SU-DHL-6 (cell line): ENCODE measurements around the gene CD80.

Source experiments
- CTCF ChIP-seq: fragments of 200-600 bp; sonication (generic); IDR thresholded peaks from one replicate; pipeline ENCODE4 v1.5.1; 2017; ENCODE audit warnings: antibody characterized with exemption, mild to moderate bottlenecking, low read length, moderate library complexity; ENCODE audit not compliant: insufficient read depth, poor library complexity, severe bottlenecking
- EZH2phosphoT487 ChIP-seq: fragments of 200-600 bp; sonication (generic), shearing (Covaris generic); conservative IDR thresholded peaks from 2 replicates; pipeline ENCODE4 v1.6.1; 2018; ENCODE audit warnings: mild to moderate bottlenecking, antibody characterized with exemption, low read length, moderate library complexity, mixed read lengths

DNA sequence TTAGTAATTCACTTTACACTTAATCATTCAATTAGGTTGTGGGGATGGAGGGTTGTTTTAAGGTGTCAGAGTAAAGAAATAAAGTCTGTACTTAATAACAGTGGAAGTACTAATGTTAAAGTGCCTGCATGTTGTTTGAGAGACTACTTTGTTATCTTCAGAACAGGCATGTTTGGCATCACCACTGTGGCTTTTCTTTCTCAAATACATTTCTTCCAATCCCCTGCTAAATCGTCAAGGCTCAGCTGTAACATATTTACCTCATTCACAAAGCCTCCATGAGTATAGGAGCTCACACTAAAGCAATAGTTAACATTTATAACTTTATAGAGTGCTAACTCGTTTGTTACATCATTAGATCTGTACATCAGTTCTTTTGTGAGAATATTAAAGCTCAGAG is 58.5 kb downstream of the CD80 start:
- TF ChIP-seq CTCF, result no peak
- TF ChIP-seq EZH2phosphoT487, result no peak
